ENCODE measurements around the gene LRRC45.

- TF ChIP-seq CTCF (conservative IDR thresholded peaks at IDR 0.05; ENCODE audit: low read depth, low read length) (no peak), SMC3 (IDR thresholded peaks at IDR 0.05; ENCODE audit: low read depth, low read length) (no peak), MAZ (IDR thresholded peaks at IDR 0.05; ENCODE audit: borderline replicate concordance, low read depth, low read length) (no peak), POLR2A (IDR thresholded peaks at IDR 0.05; ENCODE audit: low read depth, low read length) (no peak), USF2 (IDR thresholded peaks at IDR 0.05; ENCODE audit: low read depth, low read length) (no peak)
Observed at GRCh38 chr17:82046903-82047302, 23.8 kb downstream of the LRRC45 start.

Measured in IMR-90 (cell line).